ENCODE results near the gene MTMR2.

GRCh38 chr11:95829580-95830259, 94.2 kb downstream of the MTMR2 start:
- TF ChIP-seq CTCF (IDR thresholded peaks at IDR 0.05; ENCODE audit: insufficient read depth, low read length) (no peak), POLR2AphosphoS5 (IDR thresholded peaks at IDR 0.05; ENCODE audit: low read depth) (no peak)
